HPDE6-E6E7 (cell line): Measurements from ENCODE around the gene AP3S2.
"Not testable (repeated sequence)": the region's sequence is repeated elsewhere in the genome, so short reads cannot be mapped to it uniquely, and the experiment has no call there.

Source experiments
- DNase-seq: peaks from one replicate; pipeline ENCODE4 v3.0.0; 2011; ENCODE audit warnings: missing footprints; ENCODE audit errors: extremely low spot score

AP3S2 gene

DNA sequence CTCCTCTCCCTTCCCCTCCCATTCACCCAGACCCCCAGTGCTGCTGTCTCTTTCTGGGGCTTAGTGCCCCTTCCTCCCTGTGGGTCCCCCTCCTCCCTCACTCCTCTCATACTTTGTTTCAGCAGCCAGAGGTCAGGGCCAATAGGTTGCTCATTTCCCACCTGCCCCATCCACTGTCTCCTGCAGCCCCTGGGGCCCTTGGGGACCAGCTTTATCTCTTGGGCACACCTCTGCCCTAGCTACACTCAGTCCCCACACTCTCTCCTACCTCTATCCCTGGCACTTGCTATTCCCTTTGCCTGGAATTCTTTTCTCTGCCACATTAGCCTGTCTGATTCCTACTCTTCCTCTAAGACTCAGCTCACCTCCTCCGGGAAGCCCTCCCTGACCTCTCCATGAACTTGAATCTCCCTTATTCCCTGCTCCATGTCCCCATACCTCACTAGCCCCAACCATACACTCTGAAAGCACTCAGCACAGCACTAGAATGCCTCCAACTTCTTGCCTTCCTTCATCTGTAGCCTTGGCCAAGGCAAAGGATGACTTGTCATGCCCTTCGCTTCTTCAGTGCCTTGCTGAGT, 93.8 kb downstream of the AP3S2 start:
- DNase-seq, result no peak

DNA sequence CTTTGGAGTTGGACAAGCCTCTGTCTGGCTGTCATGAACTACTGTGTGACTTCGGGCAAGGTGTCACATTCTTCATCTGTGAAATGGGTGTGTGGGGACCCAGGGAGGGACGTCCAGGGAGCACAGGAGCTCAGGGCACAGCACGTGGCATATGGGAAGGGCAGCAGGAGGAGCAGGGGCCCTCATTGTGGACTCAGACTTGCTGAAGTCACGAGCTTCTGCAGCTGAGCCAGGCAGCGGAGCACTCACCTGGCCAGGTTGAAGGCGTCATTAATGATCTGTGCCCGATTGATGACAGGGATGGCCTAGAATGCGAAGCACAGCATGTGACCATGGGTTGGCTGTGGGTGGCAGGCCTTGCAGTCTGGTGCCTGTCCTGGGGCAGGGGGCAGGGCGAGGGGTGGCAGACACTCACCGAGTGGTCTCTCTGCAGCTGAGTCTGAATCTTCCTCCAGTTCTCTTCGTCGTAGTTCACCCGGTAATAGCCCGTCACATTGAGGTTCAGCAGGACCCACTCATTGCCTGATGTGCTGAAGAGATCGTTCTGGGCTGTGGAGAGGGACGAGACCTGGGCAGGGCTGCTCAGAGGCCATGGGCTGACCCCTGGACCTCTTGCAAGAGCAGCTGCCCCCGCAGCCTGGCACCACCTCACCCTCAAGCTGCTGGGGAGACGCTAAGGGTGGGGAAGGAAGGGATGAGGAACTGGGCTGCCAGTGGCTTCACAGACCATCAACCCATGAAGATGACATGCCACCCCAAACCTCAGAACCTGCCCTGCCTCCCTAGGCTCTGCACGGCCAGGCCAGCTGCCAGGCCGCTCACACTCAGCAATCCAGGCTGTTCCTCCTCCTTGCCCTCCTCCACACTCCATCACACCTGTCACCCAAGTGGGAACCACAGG, 94.5 kb downstream of the AP3S2 start:
- DNase-seq, result no peak

DNA sequence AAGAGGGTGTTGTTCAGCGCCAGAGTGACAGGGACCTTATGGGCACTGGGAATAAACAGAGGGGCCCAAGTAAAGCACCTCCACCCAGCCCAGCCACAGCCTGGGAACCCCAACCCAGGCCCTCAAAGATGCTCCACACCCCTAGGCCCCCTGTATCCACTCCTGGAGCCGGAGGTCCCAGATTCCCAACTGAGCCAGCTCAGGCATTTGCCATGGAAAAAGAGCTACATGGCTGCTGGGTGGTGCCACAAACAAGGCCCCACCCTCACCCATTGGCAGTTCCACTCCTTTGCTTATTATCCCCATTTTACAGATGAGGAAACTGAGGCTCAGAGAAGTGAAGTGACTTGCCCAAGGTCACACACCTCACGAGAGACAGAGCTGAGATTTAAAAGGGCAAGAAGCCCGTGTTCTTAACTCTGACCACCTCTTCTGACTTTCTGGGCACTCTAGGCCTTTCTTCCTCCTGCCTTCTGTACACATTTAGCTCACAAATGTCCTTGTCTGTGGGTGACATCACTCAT, 96.1 kb downstream of the AP3S2 start:
- no peak for DNase-seq

- no peak for DNase-seq
Observed at GRCh38 chr15:89795996-89796395, 97.8 kb downstream of the AP3S2 start.

- DNase-seq, result no peak
Observed at GRCh38 chr15:89794627-89795241, 99.1 kb downstream of the AP3S2 start.

GRCh38 chr15:89792106-89792805, 101.5 kb downstream of the AP3S2 start:
- no peak for DNase-seq

GRCh38 chr15:89790661-89791060, 103.1 kb downstream of the AP3S2 start:
- no peak for DNase-seq

GRCh38 chr15:89790206-89790605, 103.6 kb downstream of the AP3S2 start:
- DNase-seq, result no peak

DNA sequence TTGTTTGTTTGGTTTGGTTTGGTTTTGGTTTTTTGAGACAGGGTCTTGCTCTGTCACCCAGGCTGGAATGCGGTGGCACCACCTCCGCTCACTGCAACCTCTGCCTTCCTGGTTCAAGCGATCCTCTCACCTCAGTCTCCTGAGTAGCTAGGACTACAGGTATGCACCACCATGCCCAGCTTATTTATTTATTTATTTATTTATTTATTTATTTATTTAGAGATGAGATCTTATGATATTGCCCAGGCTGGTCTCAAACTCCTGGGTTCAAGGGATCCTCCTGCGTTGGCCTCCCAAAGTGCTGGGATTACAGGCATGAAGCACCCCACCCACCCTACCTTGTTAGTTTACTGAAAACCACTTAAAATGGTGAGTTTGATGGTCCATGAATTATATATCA, 105.2 kb downstream of the AP3S2 start:
- DNase-seq, result not testable (repeated sequence)

GRCh38 chr15:89787944-89788343, 105.8 kb downstream of the AP3S2 start:
- no peak for DNase-seq

GRCh38 chr15:89785774-89786140, 108.0 kb downstream of the AP3S2 start:
- no peak for DNase-seq

DNA sequence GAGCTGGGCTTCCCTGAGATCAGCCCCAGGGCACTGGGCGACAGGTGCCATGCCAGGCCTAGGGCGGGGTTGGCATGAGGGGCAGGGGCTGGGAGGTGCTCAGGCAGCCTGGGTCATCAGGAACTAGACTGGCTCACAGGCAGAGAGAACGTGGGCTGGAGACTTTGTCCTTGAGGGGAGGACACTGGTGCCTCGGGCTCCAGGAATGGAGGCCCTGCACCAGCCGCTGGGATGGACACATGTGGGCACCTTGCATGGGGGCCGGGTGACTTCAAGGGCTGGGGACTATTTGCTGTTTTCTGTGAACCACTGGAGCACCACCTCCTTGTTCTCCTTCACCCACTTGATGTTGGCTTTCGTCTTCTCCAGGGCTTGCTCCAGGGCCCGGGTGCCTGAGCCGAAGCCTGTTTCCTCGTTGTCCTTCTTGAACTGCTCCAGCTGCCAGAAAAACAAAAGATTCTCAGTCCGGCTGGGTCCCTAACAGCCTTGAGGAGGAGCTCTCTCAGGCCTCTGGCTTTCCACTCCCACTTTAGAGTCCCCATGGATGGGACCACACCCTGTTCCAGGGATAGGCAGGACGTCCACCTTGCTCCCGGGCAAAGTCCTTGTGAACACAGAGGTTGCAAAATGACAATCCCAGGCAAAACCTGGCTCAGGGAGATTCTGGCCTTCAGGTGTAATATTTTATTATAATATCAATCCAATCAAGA, 108.6 kb downstream of the AP3S2 start:
- DNase-seq, result no peak

DNA sequence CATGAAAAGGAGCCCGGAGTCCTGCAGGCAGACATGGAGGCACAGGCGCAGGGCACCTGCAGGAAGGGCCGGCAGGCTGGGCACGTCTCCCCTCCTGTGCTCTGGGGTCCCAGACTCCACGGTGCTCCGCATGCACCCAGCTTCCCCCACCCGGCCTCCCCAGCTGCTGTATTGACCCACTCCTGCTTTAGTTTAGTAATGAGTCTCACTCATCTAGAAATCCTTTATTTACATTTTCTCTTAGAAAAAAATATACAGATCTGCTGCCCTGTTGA, 109.2 kb downstream of the AP3S2 start:
- DNase-seq, result no peak

DNA sequence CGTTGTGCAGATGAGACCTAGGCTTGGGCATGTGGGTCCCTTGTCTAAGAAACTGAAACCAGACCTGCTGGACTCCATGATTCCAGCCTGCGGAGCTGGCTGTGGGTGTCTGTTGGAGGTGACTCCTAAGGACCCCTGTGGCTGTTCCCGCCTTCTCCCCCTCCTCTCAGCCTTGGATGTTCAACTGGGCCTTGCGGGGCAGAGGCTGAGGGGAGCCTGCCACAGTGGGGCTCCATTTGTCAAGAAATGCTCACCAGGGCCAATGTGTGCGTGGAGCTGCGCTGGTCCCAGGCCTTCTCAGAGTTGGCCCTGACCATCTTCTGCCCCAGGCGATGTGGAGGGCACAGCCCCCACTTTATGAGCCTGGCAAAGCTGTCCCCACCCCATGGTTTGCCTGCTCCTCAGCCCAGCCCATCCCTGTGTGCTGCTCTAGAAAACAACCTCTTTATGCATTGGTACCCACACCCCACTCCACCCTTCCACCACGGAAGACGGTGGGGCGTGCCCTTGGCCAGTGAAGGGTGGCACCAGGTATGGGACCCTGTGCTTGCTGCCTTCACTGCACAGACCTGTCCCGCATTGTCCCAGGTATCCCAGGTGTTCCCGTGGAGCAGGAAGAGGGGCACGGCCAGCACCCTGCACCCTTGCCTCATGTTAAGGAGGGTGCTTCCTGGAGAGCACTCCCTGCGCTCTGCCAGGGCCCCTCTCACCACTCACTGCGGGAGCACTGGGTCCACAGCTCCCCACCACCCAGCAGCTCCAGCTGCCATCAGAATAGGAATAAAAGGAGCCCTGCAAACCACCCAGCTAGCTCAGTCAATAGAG, 109.7 kb downstream of the AP3S2 start:
- DNase-seq, result no peak

DNA sequence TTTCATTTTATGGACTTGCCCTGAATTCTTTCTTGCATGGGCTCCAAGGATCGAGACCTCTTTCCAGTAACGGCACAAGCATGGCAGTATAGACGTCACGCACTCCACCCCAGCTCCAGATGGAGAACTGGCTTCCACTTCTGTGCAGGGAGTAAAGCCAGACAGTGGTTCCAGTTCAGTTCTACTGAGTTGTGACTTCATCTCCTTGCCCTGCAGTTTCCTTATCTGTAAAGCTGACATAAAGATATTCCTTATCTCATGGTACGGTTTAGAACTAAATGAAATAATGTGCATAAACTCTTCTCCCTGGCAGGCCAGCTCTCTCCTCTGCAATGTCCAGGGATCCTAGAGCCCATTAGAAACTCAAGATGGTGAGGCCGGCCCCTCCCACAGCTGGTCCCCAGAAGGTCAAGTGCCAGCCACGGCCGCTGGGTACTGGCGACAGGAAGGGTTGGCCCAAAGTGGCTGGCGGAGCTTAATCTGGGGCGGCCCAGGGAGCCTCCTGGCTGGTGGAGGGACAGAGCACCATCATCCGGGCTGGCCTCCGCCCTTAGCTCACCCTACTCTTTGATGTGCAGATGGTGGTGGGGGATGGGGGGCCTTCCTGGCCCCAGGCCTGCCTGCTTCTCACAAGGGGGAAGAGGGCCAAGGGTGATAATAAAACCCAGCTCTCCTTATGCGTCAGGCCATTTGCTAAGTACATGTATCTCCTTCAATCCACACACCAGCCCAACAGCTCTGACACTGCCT, 110.5 kb downstream of the AP3S2 start:
- no peak for DNase-seq

GRCh38 chr15:89782619-89782950, 111.2 kb downstream of the AP3S2 start:
- not testable (repeated sequence) for DNase-seq

DNA sequence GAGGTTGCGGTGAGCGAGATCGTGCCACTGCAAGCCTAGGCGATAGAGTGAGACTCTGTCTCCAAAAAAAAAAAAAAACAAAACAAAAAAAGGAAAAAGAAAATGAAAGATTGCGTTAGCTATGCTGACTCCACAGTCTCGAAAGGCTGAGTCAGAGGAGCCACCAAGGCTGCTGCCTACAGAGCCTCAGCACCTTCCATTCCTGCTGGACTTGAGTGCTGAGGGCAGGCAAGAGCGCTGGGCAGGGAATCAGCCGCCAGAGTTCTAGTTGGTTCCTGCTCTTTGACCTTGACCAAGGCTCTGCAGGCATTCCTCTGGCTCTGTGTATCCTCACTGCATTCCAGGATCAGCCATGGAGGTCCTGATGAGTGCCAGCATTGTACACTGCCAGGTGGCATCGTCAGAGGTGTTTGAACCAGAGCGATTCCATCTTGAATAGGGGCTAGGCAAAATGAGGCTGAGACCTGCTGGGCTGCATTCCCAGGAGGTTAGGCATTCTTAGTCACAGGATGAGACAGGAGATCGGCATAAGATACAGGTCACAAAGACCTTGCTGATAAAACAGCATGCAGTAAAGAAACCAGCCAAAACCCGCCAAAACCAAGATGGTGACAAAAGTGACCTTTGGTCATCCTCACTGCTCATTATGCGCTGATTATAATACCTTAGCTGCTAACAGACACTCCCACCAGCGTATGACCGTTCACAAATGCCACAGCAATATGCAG, 111.7 kb downstream of the AP3S2 start:
- peak; percentile 84 for DNase-seq

DNA sequence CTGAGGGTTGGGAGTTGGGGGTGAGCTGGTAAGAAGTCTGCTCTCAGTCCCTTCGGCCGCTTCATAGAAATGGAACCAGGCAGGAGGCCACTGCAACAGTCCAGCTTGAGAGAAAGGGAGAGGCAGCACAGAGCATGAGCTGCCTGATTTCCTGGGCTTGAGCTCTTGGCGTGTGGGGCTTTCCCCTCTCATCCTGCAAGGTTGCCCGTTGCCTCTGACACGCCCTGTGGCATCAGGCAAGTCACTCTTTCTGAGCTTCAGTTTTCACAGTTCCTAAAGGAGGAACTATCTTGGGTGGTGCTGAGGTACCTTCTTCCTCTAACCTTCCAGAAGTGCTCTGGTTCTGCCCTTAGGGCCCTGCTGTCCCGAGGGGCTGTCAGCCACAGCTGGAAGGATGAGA, 112.7 kb downstream of the AP3S2 start:
- no peak for DNase-seq

DNA sequence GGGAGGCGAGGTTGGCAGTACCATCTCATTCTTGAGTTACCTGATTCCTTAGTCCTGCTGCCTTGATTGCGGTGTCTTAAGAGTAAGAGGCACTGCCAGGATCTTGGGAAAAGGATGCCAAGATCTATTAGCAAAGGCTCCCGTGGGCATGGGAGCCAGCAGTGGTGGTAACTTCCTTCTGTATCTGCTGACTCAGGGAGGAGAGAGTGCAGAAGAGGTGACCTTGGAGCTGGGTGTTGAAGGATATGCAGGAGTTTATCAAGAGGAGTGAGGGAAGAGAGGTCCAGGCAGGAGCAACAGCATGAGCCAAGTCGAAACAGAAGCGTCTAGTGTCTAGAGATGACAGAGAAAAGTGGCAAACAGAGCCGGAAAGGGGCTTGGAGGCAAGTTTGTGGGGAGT, 113.2 kb downstream of the AP3S2 start:
- DNase-seq, result no peak
